ENCODE data around the gene MPV17. TPM values are rescaled to one million over a fixed set of nuclear protein-coding genes. Genes with fewer than 3 reads are reported as not detected.

Gene MPV17
- total and polyA plus RNA-seq, 2 of the 13 experiments (the other 11 are each of a cell fraction or from before 2014, with no cell fraction given) = 48.9 to 129 TPM

DNA sequence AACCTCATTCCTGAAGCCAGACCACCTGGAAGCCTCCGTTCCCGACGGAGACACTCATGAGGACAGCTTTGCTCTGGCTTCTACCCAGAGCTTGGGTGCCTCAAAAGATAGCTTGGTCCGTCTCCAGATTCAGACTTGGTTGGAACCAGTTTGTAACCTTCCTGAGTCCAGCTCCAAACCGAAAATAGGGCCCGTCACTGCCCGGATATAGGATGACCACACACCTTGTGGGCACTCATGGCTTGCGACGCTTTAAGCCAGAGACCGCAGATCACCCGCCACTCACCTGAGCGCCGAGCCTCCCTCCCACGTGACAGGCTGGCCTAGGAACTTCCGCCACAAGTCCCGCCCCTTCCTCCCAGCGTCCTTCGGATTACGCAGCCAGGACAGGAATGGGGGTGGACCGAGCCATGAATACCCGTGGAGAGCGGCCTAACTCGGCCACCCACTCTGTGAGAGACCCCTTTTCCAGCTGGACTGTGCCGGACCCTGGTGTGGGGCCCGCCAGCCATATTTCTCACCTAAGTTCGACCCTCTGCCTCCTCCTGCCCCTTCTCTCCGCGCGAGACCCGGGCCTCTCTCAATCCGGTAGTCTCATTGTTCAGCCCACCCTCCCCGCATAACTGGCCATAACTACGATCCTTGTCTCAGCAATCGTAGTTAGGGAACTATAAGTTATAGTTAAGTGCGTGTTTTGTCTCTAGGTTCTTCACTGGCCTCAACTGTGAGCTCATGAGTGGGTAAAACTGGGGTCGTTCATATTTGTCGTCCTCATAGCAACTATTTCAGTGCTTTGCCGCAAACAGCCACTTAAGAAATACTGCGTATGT is at the start of gene MPV17 (continued):
- TF ChIP-seq TRIM24 (CRISPR knock-in tag; IDR thresholded peaks at IDR 0.05) = no peak
- peak; percentile 23; the same call in 1 of the 2 replicates for TF ChIP-seq ZFP62 (CRISPR knock-in tag; IDR thresholded peaks at IDR 0.05)
- TF ChIP-seq, protein P1, sequence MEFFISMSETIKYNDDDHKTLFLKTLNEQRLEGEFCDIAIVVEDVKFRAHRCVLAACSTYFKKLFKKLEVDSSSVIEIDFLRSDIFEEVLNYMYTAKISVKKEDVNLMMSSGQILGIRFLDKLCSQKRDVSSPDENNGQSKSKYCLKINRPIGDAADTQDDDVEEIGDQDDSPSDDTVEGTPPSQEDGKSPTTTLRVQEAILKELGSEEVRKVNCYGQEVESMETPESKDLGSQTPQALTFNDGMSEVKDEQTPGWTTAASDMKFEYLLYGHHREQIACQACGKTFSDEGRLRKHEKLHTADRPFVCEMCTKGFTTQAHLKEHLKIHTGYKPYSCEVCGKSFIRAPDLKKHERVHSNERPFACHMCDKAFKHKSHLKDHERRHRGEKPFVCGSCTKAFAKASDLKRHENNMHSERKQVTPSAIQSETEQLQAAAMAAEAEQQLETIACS (CRISPR knock-in tag; IDR thresholded peaks at IDR 0.05) = peak; percentile 29; the same call in 1 of the 2 replicates
- TF ChIP-seq DNMT3B (CRISPR knock-in tag; conservative IDR thresholded peaks at IDR 0.05) = peak; percentile 51
- TF ChIP-seq ADNP (CRISPR knock-in tag; IDR thresholded peaks at IDR 0.05) = no peak
- peak; percentile 16; the same call in 1 of the 2 replicates for TF ChIP-seq HMG20A (CRISPR knock-in tag; IDR thresholded peaks at IDR 0.05; ENCODE audit: borderline replicate concordance)
- TF ChIP-seq ZNF788 (CRISPR knock-in tag; IDR thresholded peaks at IDR 0.05; ENCODE audit: borderline replicate concordance) = peak; percentile 46; the same call in 1 of the 2 replicates
- peak; percentile 84; the same call in 1 of the 2 replicates for TF ChIP-seq ZNF430 (CRISPR knock-in tag; IDR thresholded peaks at IDR 0.05)
- TF ChIP-seq KLF13 (CRISPR knock-in tag; IDR thresholded peaks at IDR 0.05) = no peak
- peak; percentile 75 for TF ChIP-seq U2AF1 (optimal IDR thresholded peaks at IDR 0.05; ENCODE audit: low read depth, low read length)
- no peak for TF ChIP-seq MAFG (CRISPR knock-in tag; IDR thresholded peaks at IDR 0.05)
- TF ChIP-seq RFXANK (CRISPR knock-in tag; IDR thresholded peaks at IDR 0.05) = 0 out of 2 replicates have a peak, but pooled peaks have one; percentile 26
- no peak for TF ChIP-seq XRCC5 (optimal IDR thresholded peaks at IDR 0.05; ENCODE audit: low read length)
- no peak for TF ChIP-seq ZNF383 (CRISPR knock-in tag; IDR thresholded peaks at IDR 0.05; ENCODE audit: borderline replicate concordance)
- peak; percentile 92; the same call in 1 of the 2 replicates for TF ChIP-seq ZNF354B (CRISPR knock-in tag; IDR thresholded peaks at IDR 0.05)
- peak; percentile 29; the same call in 1 of the 2 replicates for TF ChIP-seq SAFB2 (CRISPR knock-in tag; IDR thresholded peaks at IDR 0.05; ENCODE audit: borderline replicate concordance, low read depth)
- no peak for TF ChIP-seq ZNF672 (CRISPR knock-in tag; IDR thresholded peaks at IDR 0.05)
- TF ChIP-seq RFXAP (CRISPR knock-in tag; IDR thresholded peaks at IDR 0.05; ENCODE audit: borderline replicate concordance) = peak; percentile 88; the same call in 1 of the 2 replicates
- TF ChIP-seq, protein P2, sequence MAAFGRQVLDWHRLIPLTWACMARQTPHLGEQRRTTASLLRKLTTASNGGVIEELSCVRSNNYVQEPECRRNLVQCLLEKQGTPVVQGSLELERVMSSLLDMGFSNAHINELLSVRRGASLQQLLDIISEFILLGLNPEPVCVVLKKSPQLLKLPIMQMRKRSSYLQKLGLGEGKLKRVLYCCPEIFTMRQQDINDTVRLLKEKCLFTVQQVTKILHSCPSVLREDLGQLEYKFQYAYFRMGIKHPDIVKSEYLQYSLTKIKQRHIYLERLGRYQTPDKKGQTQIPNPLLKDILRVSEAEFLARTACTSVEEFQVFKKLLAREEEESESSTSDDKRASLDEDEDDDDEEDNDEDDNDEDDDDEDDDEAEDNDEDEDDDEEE (CRISPR knock-in tag; IDR thresholded peaks at IDR 0.05) = peak; percentile 69; the same call in 1 of the 2 replicates
- peak; percentile 7; the same call in 1 of the 2 replicates for TF ChIP-seq FOSL1 (CRISPR knock-in tag; IDR thresholded peaks at IDR 0.05; ENCODE audit: borderline replicate concordance)
- TF ChIP-seq, protein P3, sequence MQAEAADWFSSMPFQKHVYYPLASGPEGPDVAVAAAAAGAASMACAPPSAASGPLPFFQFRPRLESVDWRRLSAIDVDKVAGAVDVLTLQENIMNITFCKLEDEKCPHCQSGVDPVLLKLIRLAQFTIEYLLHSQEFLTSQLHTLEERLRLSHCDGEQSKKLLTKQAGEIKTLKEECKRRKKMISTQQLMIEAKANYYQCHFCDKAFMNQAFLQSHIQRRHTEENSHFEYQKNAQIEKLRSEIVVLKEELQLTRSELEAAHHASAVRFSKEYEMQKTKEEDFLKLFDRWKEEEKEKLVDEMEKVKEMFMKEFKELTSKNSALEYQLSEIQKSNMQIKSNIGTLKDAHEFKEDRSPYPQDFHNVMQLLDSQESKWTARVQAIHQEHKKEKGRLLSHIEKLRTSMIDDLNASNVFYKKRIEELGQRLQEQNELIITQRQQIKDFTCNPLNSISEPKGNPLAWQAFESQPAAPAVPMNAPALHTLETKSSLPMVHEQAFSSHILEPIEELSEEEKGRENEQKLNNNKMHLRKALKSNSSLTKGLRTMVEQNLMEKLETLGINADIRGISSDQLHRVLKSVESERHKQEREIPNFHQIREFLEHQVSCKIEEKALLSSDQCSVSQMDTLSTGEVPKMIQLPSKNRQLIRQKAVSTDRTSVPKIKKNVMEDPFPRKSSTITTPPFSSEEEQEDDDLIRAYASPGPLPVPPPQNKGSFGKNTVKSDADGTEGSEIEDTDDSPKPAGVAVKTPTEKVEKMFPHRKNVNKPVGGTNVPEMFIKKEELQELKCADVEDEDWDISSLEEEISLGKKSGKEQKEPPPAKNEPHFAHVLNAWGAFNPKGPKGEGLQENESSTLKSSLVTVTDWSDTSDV (CRISPR knock-in tag; IDR thresholded peaks at IDR 0.05) = peak; percentile 63; the same call in 1 of the 2 replicates
- no peak for TF ChIP-seq ZNF207 (IDR thresholded peaks at IDR 0.05; ENCODE audit: borderline replicate concordance)
- TF ChIP-seq CCAR2 (optimal IDR thresholded peaks at IDR 0.05; ENCODE audit: low read depth, low read length) = peak; percentile 41
- no peak for TF ChIP-seq ZNF251 (CRISPR knock-in tag; IDR thresholded peaks at IDR 0.05)
- TF ChIP-seq TARDBP (CRISPR knock-in tag; IDR thresholded peaks at IDR 0.05) = peak; percentile 73

All from HepG2 (cell line).